ENCODE measurements around the gene SAMD10.

DNA sequence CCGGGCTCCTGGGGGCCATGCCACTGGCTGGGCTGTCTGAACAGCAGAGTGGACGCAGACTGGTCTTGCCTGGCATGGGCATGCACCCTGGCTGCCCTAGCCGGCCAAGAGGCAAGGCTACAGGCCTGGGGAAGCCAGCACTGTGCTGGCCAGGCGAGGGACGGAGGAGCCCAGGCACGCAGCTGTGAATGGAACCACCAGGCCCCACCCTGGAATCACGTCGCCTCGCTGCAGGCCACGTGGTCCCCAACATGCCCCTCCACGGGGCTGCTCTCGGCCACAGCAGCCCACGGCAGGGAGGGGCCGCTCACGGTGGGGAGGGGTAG, 27.3 kb downstream of the SAMD10 start:
- no peak for TF ChIP-seq POLR2A (IDR thresholded peaks at IDR 0.05)
- TF ChIP-seq, protein P1, sequence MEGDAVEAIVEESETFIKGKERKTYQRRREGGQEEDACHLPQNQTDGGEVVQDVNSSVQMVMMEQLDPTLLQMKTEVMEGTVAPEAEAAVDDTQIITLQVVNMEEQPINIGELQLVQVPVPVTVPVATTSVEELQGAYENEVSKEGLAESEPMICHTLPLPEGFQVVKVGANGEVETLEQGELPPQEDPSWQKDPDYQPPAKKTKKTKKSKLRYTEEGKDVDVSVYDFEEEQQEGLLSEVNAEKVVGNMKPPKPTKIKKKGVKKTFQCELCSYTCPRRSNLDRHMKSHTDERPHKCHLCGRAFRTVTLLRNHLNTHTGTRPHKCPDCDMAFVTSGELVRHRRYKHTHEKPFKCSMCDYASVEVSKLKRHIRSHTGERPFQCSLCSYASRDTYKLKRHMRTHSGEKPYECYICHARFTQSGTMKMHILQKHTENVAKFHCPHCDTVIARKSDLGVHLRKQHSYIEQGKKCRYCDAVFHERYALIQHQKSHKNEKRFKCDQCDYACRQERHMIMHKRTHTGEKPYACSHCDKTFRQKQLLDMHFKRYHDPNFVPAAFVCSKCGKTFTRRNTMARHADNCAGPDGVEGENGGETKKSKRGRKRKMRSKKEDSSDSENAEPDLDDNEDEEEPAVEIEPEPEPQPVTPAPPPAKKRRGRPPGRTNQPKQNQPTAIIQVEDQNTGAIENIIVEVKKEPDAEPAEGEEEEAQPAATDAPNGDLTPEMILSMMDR (IDR thresholded peaks at IDR 0.05), result no peak
